Measurements from ENCODE around the gene RBPJ.

- no peak for TF ChIP-seq CTCF (IDR thresholded peaks at IDR 0.05)
- TF ChIP-seq TCF7L2 (IDR thresholded peaks at IDR 0.05; ENCODE audit: low read depth, low read length), result no peak
- no peak for TF ChIP-seq POLR2AphosphoS5 (IDR thresholded peaks at IDR 0.05; ENCODE audit: low read depth, low read length)
These were observed 76.3 kb downstream of the RBPJ start for GRCh38 chr4:26397086-26397485.

Measured in Panc1 (cell line).